Measurements from ENCODE around the gene KRT2. TPM values are rescaled to one million over a fixed set of nuclear protein-coding genes. Genes with fewer than 3 reads are reported as not detected.

Gene KRT2
- total and polyA plus RNA-seq, 5 donors from 2014 or later = 0.23 to 0.80 (median 0.34) TPM; not detected in 1

DNA sequence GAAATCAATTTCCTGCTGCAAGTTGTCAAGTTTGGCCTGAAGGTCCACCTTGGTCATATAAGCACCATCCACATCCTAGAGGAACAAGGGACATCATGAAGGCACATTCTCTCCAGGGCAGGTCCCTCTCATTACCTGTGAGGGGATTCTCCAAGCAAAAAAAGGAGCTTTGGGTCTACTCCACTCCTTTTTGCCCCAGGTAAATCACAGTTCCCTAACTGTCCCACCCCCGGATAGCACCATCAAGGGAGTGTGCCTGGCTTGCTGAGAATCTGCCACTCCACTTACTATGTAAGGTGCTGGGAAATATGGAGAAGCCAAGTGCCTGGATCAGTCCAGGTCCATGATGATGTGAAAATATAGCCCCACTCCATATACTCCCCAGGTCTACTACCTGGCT, 25.7 kb upstream of the KRT2 start:
- ATAC-seq (ENCODE audit: low read depth in 2 of 2) (no peak), DNase-seq (no peak)
- Mint-ChIP-seq H3K4me3 (no peak overlapping the region), H3K9me3 (peaks cover 0 to 1% (median 0%) of the 10 kb centered on the region in 7 donors), H3K27me3 (peaks cover 6% of the 10 kb centered on the region), H3K36me3 (no peaks in the 10 kb centered on the region), H3K27ac (no peak overlapping the region), H3K4me1 (peaks cover 0 to 15% (median 2%) of the 10 kb centered on the region in 4 donors)
- Histone ChIP-seq H3K27me3 (ENCODE audit: control insufficient read depth, insufficient read depth, low read length) (peaks cover 4% of the 10 kb centered on the region), H3K36me3 (ENCODE audit: control insufficient read depth, insufficient read depth, low read length) (no peaks in the 10 kb centered on the region), H3K4me1 (ENCODE audit: control insufficient read depth, insufficient read depth, low read length, poor library complexity, severe bottlenecking) (no peaks in the 10 kb centered on the region), H3K9me3 (ENCODE audit: control insufficient read depth in 2 of 2, low read length in 2 of 2) (no peaks in the 10 kb centered on the region), H3K27ac (ENCODE audit: insufficient read depth, low read length, poor library complexity, severe bottlenecking) (no peak overlapping the region), H3K4me3 (ENCODE audit: low read depth, low read length) (no peak overlapping the region)

DNA sequence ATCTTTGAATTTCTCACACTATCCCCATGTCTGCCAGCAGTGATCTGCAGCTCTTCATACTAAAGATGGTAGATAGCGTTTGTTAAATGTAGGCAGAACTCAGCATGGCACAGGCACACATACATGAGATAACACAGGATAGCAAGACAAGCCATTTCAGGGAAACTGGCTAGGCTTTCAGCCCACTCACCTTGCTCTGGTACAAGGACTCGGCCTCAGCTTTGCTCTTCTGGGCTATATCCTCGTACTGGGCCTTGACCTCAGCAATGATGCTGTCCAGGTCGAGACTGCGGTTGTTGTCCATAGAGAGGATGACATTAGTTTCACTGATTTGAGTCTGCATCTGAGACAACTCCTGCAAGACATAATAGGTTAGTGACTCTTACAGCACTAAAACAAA, 25.1 kb upstream of the KRT2 start:
- no peak overlapping the region for H3K4me3 Mint-ChIP-seq

DNA sequence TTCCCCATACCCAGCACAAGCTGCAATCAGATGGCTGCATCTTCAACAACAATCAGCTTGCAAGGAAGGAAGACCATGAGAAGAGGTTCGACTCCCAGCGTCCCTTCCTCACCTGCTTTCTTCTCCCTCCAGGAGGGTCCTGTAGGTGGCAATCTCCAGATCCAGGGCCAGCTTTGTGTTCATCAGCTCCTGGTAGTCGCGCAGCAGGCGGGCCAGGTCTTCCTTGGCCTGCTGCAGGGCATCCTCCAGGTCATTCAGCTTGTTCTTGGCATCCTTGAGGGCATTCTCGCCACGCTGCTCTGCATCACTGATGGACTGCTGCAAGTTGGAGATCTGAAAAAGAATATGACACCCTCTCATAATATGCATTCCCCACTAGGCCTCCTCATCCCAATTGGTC, 24.2 kb upstream of the KRT2 start:
- no peak for ATAC-seq (ENCODE audit: low read depth in 2 of 2)

More for the DNA sequence above, 25.1 kb upstream of the KRT2 start:
- Mint-ChIP-seq H3K27ac (no peak overlapping the region), H3K36me3 (no peaks in the 10 kb centered on the region), H3K4me1 (peaks cover 0 to 13% (median 2%) of the 10 kb centered on the region in 4 donors), H3K27me3 (peaks cover 2% of the 10 kb centered on the region), H3K9me3 (peaks cover 0 to 1% (median 0%) of the 10 kb centered on the region in 7 donors)
- H3K9me3 ChIP-seq (ENCODE audit: control insufficient read depth in 2 of 2, low read length in 2 of 2) = no peaks in the 10 kb centered on the region
- no peak for DNase-seq
- no peak overlapping the region for H3K27ac ChIP-seq (ENCODE audit: insufficient read depth, low read length, poor library complexity, severe bottlenecking)
- no peak for ATAC-seq (ENCODE audit: low read depth in 2 of 2)
- H3K36me3 ChIP-seq (ENCODE audit: control insufficient read depth, insufficient read depth, low read length) = no peaks in the 10 kb centered on the region
- H3K4me3 ChIP-seq (ENCODE audit: low read depth, low read length) = no peak overlapping the region
- H3K27me3 ChIP-seq (ENCODE audit: control insufficient read depth, insufficient read depth, low read length) = peaks cover 5% of the 10 kb centered on the region
- no peaks in the 10 kb centered on the region for H3K4me1 ChIP-seq (ENCODE audit: control insufficient read depth, insufficient read depth, low read length, poor library complexity, severe bottlenecking)

DNA sequence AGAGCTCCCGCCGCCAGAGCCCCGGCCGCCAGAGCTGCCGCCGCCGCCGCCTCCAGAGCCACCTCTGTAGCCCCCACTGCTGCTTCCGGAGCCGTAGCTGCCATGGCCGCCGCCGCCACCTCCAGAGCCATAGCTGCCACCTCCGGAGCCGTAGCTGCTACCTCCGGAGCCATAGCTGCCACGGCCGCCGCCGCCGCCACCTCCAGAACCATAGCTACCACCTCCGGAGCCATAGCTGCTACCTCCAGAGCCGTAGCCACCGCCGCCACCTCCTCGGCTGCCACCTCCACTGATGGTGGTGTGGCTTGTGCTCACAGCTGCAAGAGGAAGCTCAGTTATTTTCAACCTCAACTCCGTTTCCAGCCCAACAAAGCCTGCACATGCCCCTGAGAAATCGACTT, 23.3 kb upstream of the KRT2 start:
- no peak for DNase-seq
- H3K9me3 Mint-ChIP-seq = peaks cover 0 to 1% (median 0%) of the 10 kb centered on the region in 7 donors
- peaks cover 5% of the 10 kb centered on the region for H3K27me3 ChIP-seq (ENCODE audit: control insufficient read depth, insufficient read depth, low read length)
- H3K36me3 ChIP-seq (ENCODE audit: control insufficient read depth, insufficient read depth, low read length) = no peaks in the 10 kb centered on the region
- H3K36me3 Mint-ChIP-seq = no peaks in the 10 kb centered on the region
- no peak for ATAC-seq (ENCODE audit: low read depth in 2 of 2)
- no peaks in the 10 kb centered on the region for H3K9me3 ChIP-seq (ENCODE audit: control insufficient read depth in 2 of 2, low read length in 2 of 2)
- H3K4me3 ChIP-seq (ENCODE audit: low read depth, low read length) = no peak overlapping the region
- no peaks in the 10 kb centered on the region for H3K4me1 Mint-ChIP-seq
- H3K4me1 ChIP-seq (ENCODE audit: control insufficient read depth, insufficient read depth, low read length, poor library complexity, severe bottlenecking) = no peaks in the 10 kb centered on the region
- H3K4me3 Mint-ChIP-seq = no peak overlapping the region
- H3K27ac ChIP-seq (ENCODE audit: insufficient read depth, low read length, poor library complexity, severe bottlenecking) = no peak overlapping the region
- no peak overlapping the region for H3K27ac Mint-ChIP-seq
- H3K27me3 Mint-ChIP-seq = no peaks in the 10 kb centered on the region

More for the DNA sequence above, 24.2 kb upstream of the KRT2 start:
- Mint-ChIP-seq H3K27me3 (no peaks in the 10 kb centered on the region), H3K27ac (peak overlapping the region in 2 of 3 donors; percentile 9 to 58), H3K4me3 (no peak overlapping the region), H3K9me3 (peaks cover 0 to 1% (median 0%) of the 10 kb centered on the region in 7 donors), H3K36me3 (no peaks in the 10 kb centered on the region), H3K4me1 (peaks cover 0 to 4% (median 2%) of the 10 kb centered on the region in 4 donors)
- H3K27ac ChIP-seq (ENCODE audit: insufficient read depth, low read length, poor library complexity, severe bottlenecking) = no peak overlapping the region
- H3K36me3 ChIP-seq (ENCODE audit: control insufficient read depth, insufficient read depth, low read length) = no peaks in the 10 kb centered on the region
- no peaks in the 10 kb centered on the region for H3K4me1 ChIP-seq (ENCODE audit: control insufficient read depth, insufficient read depth, low read length, poor library complexity, severe bottlenecking)
- H3K4me3 ChIP-seq (ENCODE audit: low read depth, low read length) = no peak overlapping the region
- no peaks in the 10 kb centered on the region for H3K9me3 ChIP-seq (ENCODE audit: control insufficient read depth in 2 of 2, low read length in 2 of 2)
- H3K27me3 ChIP-seq (ENCODE audit: control insufficient read depth, insufficient read depth, low read length) = peaks cover 5% of the 10 kb centered on the region
- DNase-seq = no peak

DNA sequence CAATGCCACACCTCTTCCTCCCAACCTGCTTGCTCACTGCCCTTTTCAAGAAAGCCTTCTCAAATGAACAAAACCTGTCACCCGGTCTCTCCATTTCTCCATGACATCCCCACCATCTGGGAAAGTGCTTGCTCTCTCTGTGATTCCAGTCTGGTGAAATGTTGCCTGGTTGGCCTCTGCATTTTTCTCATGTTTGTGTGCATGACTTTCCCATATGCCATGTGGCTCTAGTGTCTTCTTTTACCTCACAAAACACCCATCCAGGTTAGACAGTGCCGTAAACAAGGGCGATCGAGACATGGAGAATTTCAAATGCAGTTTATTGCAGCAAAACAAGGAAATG, 22.4 kb upstream of the KRT2 start:
- Mint-ChIP-seq H3K4me1 (no peaks in the 10 kb centered on the region), H3K27ac (no peak overlapping the region), H3K27me3 (no peaks in the 10 kb centered on the region), H3K36me3 (no peaks in the 10 kb centered on the region), H3K4me3 (no peak overlapping the region), H3K9me3 (peaks cover 0 to 1% (median 0%) of the 10 kb centered on the region in 7 donors)
- no peaks in the 10 kb centered on the region for H3K9me3 ChIP-seq (ENCODE audit: control insufficient read depth in 2 of 2, low read length in 2 of 2)
- ATAC-seq (ENCODE audit: low read depth in 2 of 2) = no peak
- H3K36me3 ChIP-seq (ENCODE audit: control insufficient read depth, insufficient read depth, low read length) = no peaks in the 10 kb centered on the region
- no peak for DNase-seq
- H3K27me3 ChIP-seq (ENCODE audit: control insufficient read depth, insufficient read depth, low read length) = peaks cover 5% of the 10 kb centered on the region
- H3K4me3 ChIP-seq (ENCODE audit: low read depth, low read length) = no peak overlapping the region
- no peak overlapping the region for H3K27ac ChIP-seq (ENCODE audit: insufficient read depth, low read length, poor library complexity, severe bottlenecking)
- no peaks in the 10 kb centered on the region for H3K4me1 ChIP-seq (ENCODE audit: control insufficient read depth, insufficient read depth, low read length, poor library complexity, severe bottlenecking)

DNA sequence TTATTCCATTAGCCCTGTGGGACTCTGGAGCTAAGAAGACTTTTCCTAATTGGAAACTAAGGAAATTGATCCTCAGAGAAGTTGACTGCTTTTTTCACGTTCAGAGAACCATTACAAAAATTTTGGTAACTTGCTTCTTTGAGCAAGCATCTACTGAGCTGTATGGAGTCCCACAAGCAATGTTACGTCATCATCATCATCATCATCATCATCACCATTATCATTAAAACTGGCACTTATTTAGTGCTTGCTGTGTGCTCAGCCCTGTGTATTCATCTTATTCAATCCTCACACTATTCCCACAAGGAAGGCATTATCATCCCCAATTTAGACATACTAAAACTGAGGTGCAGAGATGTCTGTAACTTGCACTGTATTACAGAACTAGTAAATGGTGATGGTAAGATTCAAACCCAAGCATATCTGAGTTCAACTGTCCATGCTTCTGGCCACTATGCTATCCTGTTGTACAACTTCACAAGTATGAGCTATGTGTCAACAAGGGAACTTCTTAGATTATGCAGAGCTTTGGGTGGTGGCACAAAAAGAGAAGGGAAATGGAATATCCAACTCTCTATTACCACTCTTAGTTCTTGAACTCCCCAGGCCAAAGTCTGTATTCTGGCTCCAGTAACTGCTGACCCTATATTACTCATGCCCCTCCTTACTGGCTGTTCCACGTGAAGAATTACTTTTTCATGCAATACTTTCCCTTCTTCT, 21.9 kb upstream of the KRT2 start:
- Mint-ChIP-seq H3K36me3 (no peaks in the 10 kb centered on the region), H3K27ac (no peak overlapping the region)

DNA sequence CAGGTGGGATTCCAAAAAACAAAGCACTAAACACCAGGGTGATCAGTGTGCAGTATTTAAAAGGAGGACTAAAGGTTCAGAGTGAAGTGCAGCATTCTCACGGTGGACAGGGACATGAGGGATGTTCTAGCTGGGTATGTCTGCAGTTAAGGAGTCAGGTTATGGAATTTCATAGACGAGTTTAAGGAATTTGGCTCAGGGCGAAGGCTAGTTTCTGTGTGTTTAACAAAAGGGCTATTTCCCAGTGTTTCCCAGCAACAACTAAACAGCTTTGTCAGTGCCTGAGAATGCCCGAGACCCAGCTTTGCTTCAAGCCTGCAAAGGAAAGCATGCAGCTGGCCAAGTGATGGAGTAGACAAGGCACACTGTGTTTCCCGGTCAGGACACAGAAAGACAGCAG, 21.2 kb upstream of the KRT2 start:
- no peak overlapping the region for H3K4me3 Mint-ChIP-seq
- H3K27me3 Mint-ChIP-seq = peaks cover 4% of the 10 kb centered on the region

More for the DNA sequence above, 21.9 kb upstream of the KRT2 start:
- ATAC-seq (ENCODE audit: low read depth in 2 of 2) = no peak
- DNase-seq = no peak
- Mint-ChIP-seq H3K27me3 (no peaks in the 10 kb centered on the region), H3K4me3 (no peak overlapping the region), H3K4me1 (no peaks in the 10 kb centered on the region), H3K9me3 (peaks cover 0 to 1% (median 0%) of the 10 kb centered on the region in 7 donors)
- Histone ChIP-seq H3K27ac (ENCODE audit: insufficient read depth, low read length, poor library complexity, severe bottlenecking) (no peak overlapping the region), H3K27me3 (ENCODE audit: control insufficient read depth, insufficient read depth, low read length) (peaks cover 5% of the 10 kb centered on the region), H3K36me3 (ENCODE audit: control insufficient read depth, insufficient read depth, low read length) (no peaks in the 10 kb centered on the region), H3K9me3 (ENCODE audit: control insufficient read depth in 2 of 2, low read length in 2 of 2) (no peaks in the 10 kb centered on the region), H3K4me3 (ENCODE audit: low read depth, low read length) (no peak overlapping the region), H3K4me1 (ENCODE audit: control insufficient read depth, insufficient read depth, low read length, poor library complexity, severe bottlenecking) (no peaks in the 10 kb centered on the region)

DNA sequence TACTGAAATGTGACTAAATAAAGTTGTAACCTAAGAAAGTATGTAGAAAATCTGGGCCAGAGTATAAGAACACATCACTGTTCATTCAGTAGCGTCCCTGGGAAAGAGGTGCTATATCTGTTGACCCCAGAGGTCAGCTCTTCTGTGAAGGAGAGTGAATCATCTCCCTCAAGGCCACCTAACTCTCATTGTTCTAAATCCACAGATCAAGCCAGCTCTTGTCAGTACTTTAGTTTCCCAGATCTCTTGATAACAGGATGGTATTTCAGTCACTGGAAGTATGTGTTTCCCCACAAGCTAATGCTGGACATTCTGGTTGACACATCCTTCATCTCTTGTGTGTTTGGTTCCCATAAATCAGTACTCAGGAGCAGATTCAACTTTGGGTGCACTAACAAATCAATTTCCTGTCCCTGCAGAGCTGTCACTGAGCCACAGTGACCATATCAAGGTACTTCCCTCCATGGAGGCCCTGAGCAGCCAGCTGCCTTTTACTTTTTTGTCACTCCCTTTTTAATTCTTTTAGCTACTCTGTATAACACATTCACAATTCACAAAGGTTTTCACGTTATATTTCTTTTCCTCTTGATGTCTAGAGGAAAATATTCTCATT, 20.4 kb upstream of the KRT2 start:
- Mint-ChIP-seq H3K4me1 (no peaks in the 10 kb centered on the region), H3K36me3 (no peaks in the 10 kb centered on the region), H3K9me3 (peaks cover 0 to 2% (median 0%) of the 10 kb centered on the region in 7 donors), H3K27me3 (peaks cover 4% of the 10 kb centered on the region), H3K27ac (no peak overlapping the region), H3K4me3 (no peak overlapping the region)
- no peak for DNase-seq
- H3K9me3 ChIP-seq (ENCODE audit: control insufficient read depth in 2 of 2, low read length in 2 of 2) = no peaks in the 10 kb centered on the region
- H3K36me3 ChIP-seq (ENCODE audit: control insufficient read depth, insufficient read depth, low read length) = no peaks in the 10 kb centered on the region
- no peaks in the 10 kb centered on the region for H3K4me1 ChIP-seq (ENCODE audit: control insufficient read depth, insufficient read depth, low read length, poor library complexity, severe bottlenecking)
- peaks cover 5% of the 10 kb centered on the region for H3K27me3 ChIP-seq (ENCODE audit: control insufficient read depth, insufficient read depth, low read length)
- no peak for ATAC-seq (ENCODE audit: low read depth in 2 of 2)
- H3K27ac ChIP-seq (ENCODE audit: insufficient read depth, low read length, poor library complexity, severe bottlenecking) = no peak overlapping the region
- no peak overlapping the region for H3K4me3 ChIP-seq (ENCODE audit: low read depth, low read length)

More for the DNA sequence above, 21.2 kb upstream of the KRT2 start:
- Mint-ChIP-seq H3K4me1 (no peaks in the 10 kb centered on the region), H3K9me3 (peaks cover 0 to 1% (median 0%) of the 10 kb centered on the region in 7 donors), H3K36me3 (no peaks in the 10 kb centered on the region), H3K27ac (no peak overlapping the region)
- no peak overlapping the region for H3K27ac ChIP-seq (ENCODE audit: insufficient read depth, low read length, poor library complexity, severe bottlenecking)
- no peak for DNase-seq
- no peak overlapping the region for H3K4me3 ChIP-seq (ENCODE audit: low read depth, low read length)
- ATAC-seq (ENCODE audit: low read depth in 2 of 2) = no peak
- no peaks in the 10 kb centered on the region for H3K36me3 ChIP-seq (ENCODE audit: control insufficient read depth, insufficient read depth, low read length)
- H3K27me3 ChIP-seq (ENCODE audit: control insufficient read depth, insufficient read depth, low read length) = peaks cover 5% of the 10 kb centered on the region
- H3K9me3 ChIP-seq (ENCODE audit: control insufficient read depth in 2 of 2, low read length in 2 of 2) = no peaks in the 10 kb centered on the region
- no peaks in the 10 kb centered on the region for H3K4me1 ChIP-seq (ENCODE audit: control insufficient read depth, insufficient read depth, low read length, poor library complexity, severe bottlenecking)
